Gastroesophageal sphincter (tissue), 3 donors: Measurements from ENCODE around the gene TNFRSF8.

Experiments used
- POLR2A ChIP-seq, 2 donors: fragments of 450-650 bp; IDR thresholded peaks; one replicate each; pipeline ENCODE4 v1.6.1; 2017; ENCODE audit warnings: antibody characterized with exemption in 2 of 2, mild to moderate bottlenecking in 2 of 2, moderate library complexity in 1 of 2
- TF ChIP-seq, protein P1 (sequence below), 4 experiments: fragments of 200-600 bp in 2 of 4; fragments of 450-650 bp in 2 of 4; sonication (generic) in 1 of 4; IDR thresholded peaks; one replicate each; pipeline ENCODE4 v1.5.1; 2017 to 2019; ENCODE audit warnings: antibody characterized with exemption in 4 of 4, mild to moderate bottlenecking in 2 of 4, moderate library complexity in 2 of 4

DNA sequence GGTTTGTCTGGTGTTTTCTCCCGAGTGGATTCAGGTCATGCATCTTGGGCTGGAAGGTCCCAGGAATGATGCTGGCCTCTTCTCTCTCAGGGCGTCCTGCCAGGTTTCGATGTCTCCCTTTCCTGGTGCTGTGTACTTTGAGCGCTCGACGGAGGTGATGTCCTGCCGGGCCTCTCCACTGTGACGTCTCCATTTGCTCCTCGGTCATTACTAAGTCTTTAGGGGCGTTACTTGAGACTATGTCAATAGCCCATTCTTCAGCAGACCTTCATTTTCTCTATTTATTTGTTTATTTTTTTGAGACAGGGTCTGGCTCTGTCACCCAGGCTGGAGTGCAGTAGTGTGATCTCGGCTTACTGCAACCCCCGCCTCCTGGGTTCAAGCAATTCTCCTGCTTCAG is 66.5 kb downstream of the TNFRSF8 start:
- TF ChIP-seq, protein P1, sequence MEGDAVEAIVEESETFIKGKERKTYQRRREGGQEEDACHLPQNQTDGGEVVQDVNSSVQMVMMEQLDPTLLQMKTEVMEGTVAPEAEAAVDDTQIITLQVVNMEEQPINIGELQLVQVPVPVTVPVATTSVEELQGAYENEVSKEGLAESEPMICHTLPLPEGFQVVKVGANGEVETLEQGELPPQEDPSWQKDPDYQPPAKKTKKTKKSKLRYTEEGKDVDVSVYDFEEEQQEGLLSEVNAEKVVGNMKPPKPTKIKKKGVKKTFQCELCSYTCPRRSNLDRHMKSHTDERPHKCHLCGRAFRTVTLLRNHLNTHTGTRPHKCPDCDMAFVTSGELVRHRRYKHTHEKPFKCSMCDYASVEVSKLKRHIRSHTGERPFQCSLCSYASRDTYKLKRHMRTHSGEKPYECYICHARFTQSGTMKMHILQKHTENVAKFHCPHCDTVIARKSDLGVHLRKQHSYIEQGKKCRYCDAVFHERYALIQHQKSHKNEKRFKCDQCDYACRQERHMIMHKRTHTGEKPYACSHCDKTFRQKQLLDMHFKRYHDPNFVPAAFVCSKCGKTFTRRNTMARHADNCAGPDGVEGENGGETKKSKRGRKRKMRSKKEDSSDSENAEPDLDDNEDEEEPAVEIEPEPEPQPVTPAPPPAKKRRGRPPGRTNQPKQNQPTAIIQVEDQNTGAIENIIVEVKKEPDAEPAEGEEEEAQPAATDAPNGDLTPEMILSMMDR (IDR thresholded peaks at IDR 0.05), result no peak
- TF ChIP-seq POLR2A (IDR thresholded peaks at IDR 0.05), result no peak
